Amygdala (tissue), 56 donors: ENCODE results near the gene AQP10.
"Not testable (repeated sequence)": the region's sequence is repeated elsewhere in the genome, so short reads cannot be mapped to it uniquely, and the experiment has no call there.

Experiments
- DNase-seq, 56 donors: peaks; one replicate each; lab custom pipeline; 2025; lab: John Stamatoyannopoulos, UW

The AQP10 gene

GRCh38 chr1:154373777-154374357 lies 53.0 kb downstream of the AQP10 start:
- DNase-seq, result not testable (repeated sequence)
